T-helper 2 cell treated with Interferon-gamma antibody and Interleukin-4, amounts not matched to agents 5 μg/mL and 100 μg/mL, for 36 hours (primary cell): Measurements from ENCODE around the gene TOP3A.
A peak's percentile ranks its signal among the peaks of the same experiment; 100 is the strongest.
"Not testable (repeated sequence)": the region's sequence is repeated elsewhere in the genome, so short reads cannot be mapped to it uniquely, and the experiment has no call there.

Source experiments
- DNase-seq: peaks from one replicate; pipeline ENCODE4 v3.0.0; 2021; ENCODE audit warnings: low spot score
- H3K27ac Mint-ChIP-seq: one replicate; pipeline ENCODE4 v1.8.0; 2021; ENCODE audit warnings: mild to moderate bottlenecking, mixed read lengths
- H3K27me3 Mint-ChIP-seq: one replicate; pipeline ENCODE4 v1.8.0; 2021; ENCODE audit warnings: low read depth, mixed read lengths
- H3K36me3 Mint-ChIP-seq: one replicate; pipeline ENCODE4 v1.8.0; 2021; ENCODE audit warnings: low read depth, mixed read lengths
- H3K4me1 Mint-ChIP-seq: one replicate; pipeline ENCODE4 v1.8.0; 2021; ENCODE audit warnings: low read depth, mixed read lengths
- H3K4me3 Mint-ChIP-seq: one replicate; pipeline ENCODE4 v1.8.0; 2022; ENCODE audit warnings: mild to moderate bottlenecking, moderate library complexity, mixed read lengths
- H3K9me3 Mint-ChIP-seq: one replicate; pipeline ENCODE4 v1.8.0; 2021; ENCODE audit warnings: mixed read lengths

TOP3A gene

GRCh38 chr17:18318117-18318516, 3.3 kb upstream of the TOP3A start:
- H3K27me3 Mint-ChIP-seq = no peaks in the 10 kb centered on the region
- DNase-seq = no peak
- H3K27ac Mint-ChIP-seq = peak overlapping the region; percentile 55
- H3K4me1 Mint-ChIP-seq = peaks cover 44% of the 10 kb centered on the region
- peak overlapping the region; percentile 64 for H3K4me3 Mint-ChIP-seq
- no peaks in the 10 kb centered on the region for H3K9me3 Mint-ChIP-seq
- H3K36me3 Mint-ChIP-seq = peaks cover 37% of the 10 kb centered on the region

- Mint-ChIP-seq H3K9me3 (no peaks in the 10 kb centered on the region), H3K27ac (peak overlapping the region; percentile 99), H3K4me1 (peaks cover 60% of the 10 kb centered on the region), H3K27me3 (no peaks in the 10 kb centered on the region), H3K36me3 (peaks cover 50% of the 10 kb centered on the region), H3K4me3 (peak overlapping the region; percentile 95)
- no peak for DNase-seq
Observed at GRCh38 chr17:18315961-18316360, 1.2 kb upstream of the TOP3A start.

- peaks cover 52% of the 10 kb centered on the region for H3K36me3 Mint-ChIP-seq
- peak; percentile 17 for DNase-seq
- H3K4me1 Mint-ChIP-seq = peaks cover 60% of the 10 kb centered on the region
Observed at GRCh38 chr17:18315562-18315922, 748 bp upstream of the TOP3A start.

GRCh38 chr17:18314059-18314730, 599 bp downstream of the TOP3A start:
- no peak for DNase-seq
- H3K27me3 Mint-ChIP-seq = no peaks in the 10 kb centered on the region
- H3K9me3 Mint-ChIP-seq = no peaks in the 10 kb centered on the region
- peak overlapping the region; percentile 99 for H3K27ac Mint-ChIP-seq
- peaks cover 54% of the 10 kb centered on the region for H3K4me1 Mint-ChIP-seq
- H3K36me3 Mint-ChIP-seq = peaks cover 47% of the 10 kb centered on the region
- H3K4me3 Mint-ChIP-seq = peak overlapping the region; percentile 95

More at GRCh38 chr17:18315562-18315922, 748 bp upstream of the TOP3A start:
- peak overlapping the region; percentile 95 for H3K4me3 Mint-ChIP-seq
- H3K27me3 Mint-ChIP-seq = no peaks in the 10 kb centered on the region
- no peaks in the 10 kb centered on the region for H3K9me3 Mint-ChIP-seq
- peak overlapping the region; percentile 99 for H3K27ac Mint-ChIP-seq

- no peak overlapping the region for H3K27ac Mint-ChIP-seq
- no peak overlapping the region for H3K4me3 Mint-ChIP-seq
- peaks cover 45% of the 10 kb centered on the region for H3K36me3 Mint-ChIP-seq
- H3K4me1 Mint-ChIP-seq = peaks cover 28% of the 10 kb centered on the region
- DNase-seq = no peak
- H3K9me3 Mint-ChIP-seq = no peaks in the 10 kb centered on the region
- no peaks in the 10 kb centered on the region for H3K27me3 Mint-ChIP-seq
Observed at GRCh38 chr17:18309202-18309601, 5.6 kb downstream of the TOP3A start.

GRCh38 chr17:18303206-18303605, 11.6 kb downstream of the TOP3A start:
- peaks cover 48% of the 10 kb centered on the region for H3K36me3 Mint-ChIP-seq
- H3K4me3 Mint-ChIP-seq, DNase-seq, H3K9me3 Mint-ChIP-seq, H3K27me3 Mint-ChIP-seq, H3K4me1 Mint-ChIP-seq, H3K27ac Mint-ChIP-seq: not testable (repeated sequence)

GRCh38 chr17:18300725-18301480, 13.9 kb downstream of the TOP3A start:
- Mint-ChIP-seq H3K4me3 (no peak overlapping the region), H3K27ac (peak overlapping the region; percentile 31), H3K4me1 (peaks cover 2% of the 10 kb centered on the region), H3K9me3 (no peaks in the 10 kb centered on the region), H3K36me3 (peaks cover 49% of the 10 kb centered on the region), H3K27me3 (no peaks in the 10 kb centered on the region)
- no peak for DNase-seq

GRCh38 chr17:18298061-18298460, 16.7 kb downstream of the TOP3A start:
- not testable (repeated sequence) for H3K4me3 Mint-ChIP-seq, H3K9me3 Mint-ChIP-seq, DNase-seq, H3K4me1 Mint-ChIP-seq, H3K27me3 Mint-ChIP-seq, H3K27ac Mint-ChIP-seq
- peaks cover 42% of the 10 kb centered on the region for H3K36me3 Mint-ChIP-seq

- H3K4me3 Mint-ChIP-seq = no peak overlapping the region
- peaks cover 47% of the 10 kb centered on the region for H3K36me3 Mint-ChIP-seq
- no peaks in the 10 kb centered on the region for H3K4me1 Mint-ChIP-seq
- no peak for DNase-seq
- no peaks in the 10 kb centered on the region for H3K27me3 Mint-ChIP-seq
- H3K27ac Mint-ChIP-seq = no peak overlapping the region
- no peaks in the 10 kb centered on the region for H3K9me3 Mint-ChIP-seq
Observed at GRCh38 chr17:18291718-18292540, 22.9 kb downstream of the TOP3A start.

GRCh38 chr17:18285296-18285695, 29.5 kb downstream of the TOP3A start:
- DNase-seq = no peak
- no peak overlapping the region for H3K4me3 Mint-ChIP-seq
- no peak overlapping the region for H3K27ac Mint-ChIP-seq
- peaks cover 2% of the 10 kb centered on the region for H3K4me1 Mint-ChIP-seq
- H3K36me3 Mint-ChIP-seq = peaks cover 68% of the 10 kb centered on the region
- H3K9me3 Mint-ChIP-seq = no peaks in the 10 kb centered on the region
- no peaks in the 10 kb centered on the region for H3K27me3 Mint-ChIP-seq

GRCh38 chr17:18281788-18282187, 33.0 kb downstream of the TOP3A start:
- Mint-ChIP-seq H3K36me3 (peaks cover 62% of the 10 kb centered on the region), H3K27ac (no peak overlapping the region), H3K4me3 (no peak overlapping the region), H3K27me3 (no peaks in the 10 kb centered on the region), H3K4me1 (peaks cover 2% of the 10 kb centered on the region), H3K9me3 (no peaks in the 10 kb centered on the region)
- DNase-seq = no peak

- no peak for DNase-seq
- Mint-ChIP-seq H3K9me3 (no peaks in the 10 kb centered on the region), H3K27ac (no peak overlapping the region), H3K27me3 (no peaks in the 10 kb centered on the region), H3K4me3 (no peak overlapping the region), H3K4me1 (peaks cover 2% of the 10 kb centered on the region), H3K36me3 (peaks cover 63% of the 10 kb centered on the region)
Observed at GRCh38 chr17:18280766-18281371, 33.9 kb downstream of the TOP3A start.

- Mint-ChIP-seq H3K27me3 (no peaks in the 10 kb centered on the region), H3K36me3 (peaks cover 57% of the 10 kb centered on the region), H3K4me3 (no peak overlapping the region), H3K27ac (no peak overlapping the region), H3K4me1 (peaks cover 2% of the 10 kb centered on the region), H3K9me3 (no peaks in the 10 kb centered on the region)
- DNase-seq = no peak
Observed at GRCh38 chr17:18280249-18280648, 34.5 kb downstream of the TOP3A start.

GRCh38 chr17:18278867-18279266, 35.9 kb downstream of the TOP3A start:
- peaks cover 48% of the 10 kb centered on the region for H3K36me3 Mint-ChIP-seq

More at GRCh38 chr17:18278867-18279266, 35.9 kb downstream of the TOP3A start:
- H3K27me3 Mint-ChIP-seq = no peaks in the 10 kb centered on the region
- H3K27ac Mint-ChIP-seq = no peak overlapping the region
- H3K4me1 Mint-ChIP-seq = no peaks in the 10 kb centered on the region
- H3K4me3 Mint-ChIP-seq = no peak overlapping the region
- H3K9me3 Mint-ChIP-seq = no peaks in the 10 kb centered on the region
- DNase-seq = no peak
